ENCODE results near the gene HIPK4. TPM values are rescaled to one million over a fixed set of nuclear protein-coding genes. Genes with fewer than 3 reads are reported as not detected.
A peak's percentile ranks its signal among the peaks of the same experiment; 100 is the strongest.

The HIPK4 gene
- total and polyA plus RNA-seq, 9 of the 15 experiments (the other 6 are each of a cell fraction or from before 2014, with no cell fraction given): 0.06 to 0.09 TPM; not detected in 7

DNA sequence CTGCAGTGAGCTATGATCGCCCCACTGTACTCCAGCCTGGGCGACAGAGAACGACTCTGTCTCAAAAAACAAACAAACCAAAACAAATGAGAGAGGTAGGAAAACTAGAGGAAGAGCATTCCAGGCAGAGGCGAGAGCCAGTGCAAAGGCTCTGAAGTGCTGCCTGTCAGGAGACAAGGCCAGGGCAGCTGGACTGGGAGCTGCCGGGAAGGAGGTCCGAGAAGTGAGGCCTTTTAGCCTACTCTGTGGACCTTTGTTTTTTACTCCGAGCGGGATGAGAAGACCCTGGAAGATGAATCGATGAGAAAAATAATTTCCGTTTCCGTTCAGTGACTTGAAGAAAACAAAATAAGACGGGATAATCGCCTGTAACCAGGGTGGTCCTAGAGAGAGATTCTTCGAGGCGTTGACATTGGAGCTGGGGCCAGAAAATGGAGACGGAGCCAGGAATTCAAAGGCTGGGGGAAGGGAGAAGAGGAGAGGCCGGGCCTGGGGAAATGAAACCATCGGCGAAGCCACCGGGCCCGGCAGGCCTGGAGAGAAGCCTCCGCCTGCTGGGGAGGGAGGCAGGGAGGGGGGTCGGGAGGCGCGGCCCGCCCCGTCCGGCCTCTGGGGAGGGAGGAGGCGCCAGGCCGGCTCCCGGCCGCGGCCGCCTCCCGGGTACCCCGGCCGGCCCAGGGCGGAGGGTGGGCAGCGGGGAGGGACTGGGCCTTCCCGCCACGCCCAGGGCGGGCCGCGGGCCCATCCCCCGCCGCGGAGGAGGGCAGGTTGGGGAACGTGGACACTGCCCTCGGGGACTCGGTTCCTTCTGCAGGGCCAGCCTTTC is 43.6 kb upstream of the HIPK4 start (continued):
- TF ChIP-seq ZFP1 (CRISPR knock-in tag; IDR thresholded peaks at IDR 0.05) (no peak), NONO (IDR thresholded peaks at IDR 0.05; ENCODE audit: low read depth in 2 of 2, low read length in 1 of 2) (peak in 1 of 2 experiments; percentile 85; a peak in 1 of 4 replicates), CHD2 (IDR thresholded peaks at IDR 0.05; ENCODE audit: low read depth, low read length) (peak; percentile 55; the same call in 1 of the 2 replicates), MYC (IDR thresholded peaks at IDR 0.05; ENCODE audit: low read depth, low read length) (peak; percentile 79), MYC (CRISPR knock-in tag; IDR thresholded peaks at IDR 0.05; ENCODE audit: borderline replicate concordance, low read depth) (no peak), BRD4 (IDR thresholded peaks at IDR 0.05) (peak; percentile 85; the same call in 1 of the 2 replicates), GTF2A2 (tag; IDR thresholded peaks at IDR 0.05) (0 out of 2 replicates have a peak, but pooled peaks have one; percentile 12), RBFOX2 (IDR thresholded peaks at IDR 0.05; ENCODE audit: low read depth, low read length) (peak; percentile 75), ZNF232 (CRISPR knock-in tag; IDR thresholded peaks at IDR 0.05) (no peak), RNF2 (IDR thresholded peaks at IDR 0.05) (peak; percentile 22; the same call in 1 of the 2 replicates), NCOR1 (IDR thresholded peaks at IDR 0.05) (peak; percentile 29), ZNF175 (CRISPR knock-in tag; IDR thresholded peaks at IDR 0.05; ENCODE audit: low read depth) (peak; percentile 50; the same call in 1 of the 2 replicates), GMEB1 (CRISPR knock-in tag; IDR thresholded peaks at IDR 0.05) (0 out of 2 replicates have a peak, but pooled peaks have one; percentile 5), ELF4 (CRISPR knock-in tag; IDR thresholded peaks at IDR 0.05) (0 out of 2 replicates have a peak, but pooled peaks have one; percentile 24), AFF1 (IDR thresholded peaks at IDR 0.05; ENCODE audit: low read depth in 1 of 2, partially characterized antibody in 2 of 2) (peak in 1 of 2 experiments; percentile 32), PML (IDR thresholded peaks at IDR 0.05; ENCODE audit: low read length) (0 out of 2 replicates have a peak, but pooled peaks have one; percentile 10), ATF1 (CRISPR knock-in tag; IDR thresholded peaks at IDR 0.05) (no peak), ATF1 (tag; IDR thresholded peaks at IDR 0.05) (0 out of 2 replicates have a peak, but pooled peaks have one; percentile 15)
- TF ChIP-seq, protein P1, sequence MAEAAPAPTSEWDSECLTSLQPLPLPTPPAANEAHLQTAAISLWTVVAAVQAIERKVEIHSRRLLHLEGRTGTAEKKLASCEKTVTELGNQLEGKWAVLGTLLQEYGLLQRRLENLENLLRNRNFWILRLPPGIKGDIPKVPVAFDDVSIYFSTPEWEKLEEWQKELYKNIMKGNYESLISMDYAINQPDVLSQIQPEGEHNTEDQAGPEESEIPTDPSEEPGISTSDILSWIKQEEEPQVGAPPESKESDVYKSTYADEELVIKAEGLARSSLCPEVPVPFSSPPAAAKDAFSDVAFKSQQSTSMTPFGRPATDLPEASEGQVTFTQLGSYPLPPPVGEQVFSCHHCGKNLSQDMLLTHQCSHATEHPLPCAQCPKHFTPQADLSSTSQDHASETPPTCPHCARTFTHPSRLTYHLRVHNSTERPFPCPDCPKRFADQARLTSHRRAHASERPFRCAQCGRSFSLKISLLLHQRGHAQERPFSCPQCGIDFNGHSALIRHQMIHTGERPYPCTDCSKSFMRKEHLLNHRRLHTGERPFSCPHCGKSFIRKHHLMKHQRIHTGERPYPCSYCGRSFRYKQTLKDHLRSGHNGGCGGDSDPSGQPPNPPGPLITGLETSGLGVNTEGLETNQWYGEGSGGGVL (CRISPR knock-in tag; IDR thresholded peaks at IDR 0.05): no peak

All from K562 (cell line).